ENCODE results near the gene NUBPL.

- TF ChIP-seq CTCF (IDR thresholded peaks at IDR 0.05) (no peak), POLR2A (IDR thresholded peaks at IDR 0.05) (no peak)
These were observed 30.9 kb downstream of the NUBPL start for GRCh38 chr14:31592122-31592521.

Data from Peyer's patch (tissue), 4 donors.